SJCRH30 (cell line): ENCODE data around the gene CSAG1. TPM values are rescaled to one million over a fixed set of nuclear protein-coding genes. Genes with fewer than 3 reads are reported as not detected.
"Not testable (repeated sequence)": the region's sequence is repeated elsewhere in the genome, so short reads cannot be mapped to it uniquely, and the experiment has no call there.

Experiments used
- DNase-seq, 2 experiments: peaks; one replicate each; pipeline ENCODE4 v3.0.0-alpha.2; 2015 to 2020
- H3K27ac ChIP-seq: fragments of 250-450 bp; sonication (Bioruptor Pico); 2 replicates; pipeline ENCODE4 v1.5.1; 2020; ENCODE audit warnings: mild to moderate bottlenecking, moderate library complexity
- H3K27me3 ChIP-seq: fragments of 250-450 bp; sonication (Bioruptor Pico); 2 replicates; pipeline ENCODE4 v1.5.1; 2020; ENCODE audit warnings: mild to moderate bottlenecking, moderate library complexity
- H3K36me3 ChIP-seq: fragments of 250-450 bp; sonication (Bioruptor Pico); 2 replicates; pipeline ENCODE4 v1.5.1; 2020; ENCODE audit warnings: mild to moderate bottlenecking, moderate library complexity
- H3K4me1 ChIP-seq: fragments of 250-450 bp; sonication (Bioruptor Pico); 2 replicates; pipeline ENCODE4 v1.5.1; 2020; ENCODE audit warnings: mild to moderate bottlenecking, moderate library complexity
- H3K4me3 ChIP-seq: fragments of 250-450 bp; sonication (Bioruptor Pico); 2 replicates; pipeline ENCODE4 v1.5.1; 2020; ENCODE audit warnings: mild to moderate bottlenecking, moderate library complexity
- H3K9me3 ChIP-seq: fragments of 250-450 bp; sonication (Bioruptor Pico); replicated peaks from 2 replicates; pipeline ENCODE4 v1.5.1; 2020; ENCODE audit warnings: mild to moderate bottlenecking, moderate library complexity
- total RNA-seq: library from RNA; depleted of rRNA; stranded (reverse); fragments of >200 nt; shearing (Covaris generic); gene quantifications from 2 replicates; pipeline ENCODE4 v1.2.3, GENCODE V29; 2014; rRNA removed

The CSAG1 gene
- total RNA-seq, 1 experiment from 2014 or later: 0.63 TPM

GRCh38 chrX:152725409-152725808 lies 8.1 kb downstream of the CSAG1 start:
- H3K27me3 ChIP-seq: no peaks in the 10 kb centered on the region
- H3K4me1 ChIP-seq: no peaks in the 10 kb centered on the region
- no peaks in the 10 kb centered on the region for H3K36me3 ChIP-seq
- H3K4me3 ChIP-seq: no peak overlapping the region
- no peaks in the 10 kb centered on the region for H3K9me3 ChIP-seq
- H3K27ac ChIP-seq: no peak overlapping the region
- DNase-seq: no peak

- not testable (repeated sequence) for H3K27ac ChIP-seq, H3K4me3 ChIP-seq, H3K36me3 ChIP-seq, H3K4me1 ChIP-seq, H3K27me3 ChIP-seq, DNase-seq, H3K9me3 ChIP-seq
Observed at GRCh38 chrX:152713815-152714787, 19.4 kb downstream of the CSAG1 start, which contains the start of gene MAGEA2B. Gene MAGEA2B (plus strand): TSS chrX:152714628. CDS start chrX:152717107, 2,479 bp downstream.

- not testable (repeated sequence) for H3K4me1 ChIP-seq, H3K4me3 ChIP-seq, DNase-seq, H3K27me3 ChIP-seq, H3K36me3 ChIP-seq, H3K9me3 ChIP-seq, H3K27ac ChIP-seq
Observed at GRCh38 chrX:152713195-152713594, 20.3 kb downstream of the CSAG1 start.

GRCh38 chrX:152709173-152709572 lies 24.3 kb downstream of the CSAG1 start, which contains the start of gene CSAG2:
Gene CSAG2 (minus strand): TSS chrX:152709273. CDS start chrX:152709112, 161 bp downstream.
- H3K27me3 ChIP-seq, H3K36me3 ChIP-seq, DNase-seq, H3K4me3 ChIP-seq, H3K4me1 ChIP-seq, H3K27ac ChIP-seq, H3K9me3 ChIP-seq: not testable (repeated sequence)

- H3K27me3 ChIP-seq, DNase-seq, H3K4me1 ChIP-seq, H3K36me3 ChIP-seq, H3K9me3 ChIP-seq, H3K27ac ChIP-seq, H3K4me3 ChIP-seq: not testable (repeated sequence)
Observed at GRCh38 chrX:152706500-152706899, 27.0 kb downstream of the CSAG1 start.

GRCh38 chrX:152700390-152700789 lies 33.1 kb downstream of the CSAG1 start:
- DNase-seq, H3K27me3 ChIP-seq, H3K9me3 ChIP-seq, H3K27ac ChIP-seq, H3K36me3 ChIP-seq, H3K4me3 ChIP-seq, H3K4me1 ChIP-seq: not testable (repeated sequence)

GRCh38 chrX:152697952-152698931 lies 35.3 kb downstream of the CSAG1 start, which contains the start of gene MAGEA3:
Gene MAGEA3 (plus strand): TSS chrX:152698794. CDS start chrX:152700833, 2,039 bp downstream.
- not testable (repeated sequence) for H3K27me3 ChIP-seq, H3K27ac ChIP-seq, H3K9me3 ChIP-seq, H3K4me1 ChIP-seq, H3K36me3 ChIP-seq, DNase-seq, H3K4me3 ChIP-seq

GRCh38 chrX:152681012-152681411 lies 52.5 kb downstream of the CSAG1 start:
- not testable (repeated sequence) for H3K4me3 ChIP-seq, H3K4me1 ChIP-seq, DNase-seq, H3K27ac ChIP-seq, H3K36me3 ChIP-seq, H3K9me3 ChIP-seq, H3K27me3 ChIP-seq

Other genes with a start within 250 kb of the CSAG1 start
- 0.23 and 0.30 TPM in 2 replicates for gene GABRQ, start 95.8 kb downstream of the CSAG1 start, total RNA-seq
- 4.4 and 5.1 TPM in 2 replicates for gene MAGEA3, start 34.9 kb downstream of the CSAG1 start, total RNA-seq
- gene CSAG2, start 24.4 kb downstream of the CSAG1 start, total RNA-seq: not detected in 2 replicates
- 2.2 and 4.7 TPM in 2 replicates for gene MAGEA2B, start 19.1 kb downstream of the CSAG1 start, total RNA-seq
- gene MAGEA12, start within 50 bp of the CSAG1 start, total RNA-seq: 0.66 and 1.6 TPM in 2 replicates
- 0.83 TPM in 1 of 2 replicates, not detected in the other for gene MAGEA2, start 20.1 kb upstream of the CSAG1 start, total RNA-seq
- not detected in 2 replicates for gene CSAG3, start 25.5 kb upstream of the CSAG1 start, total RNA-seq
- gene MAGEA6, start 36.0 kb upstream of the CSAG1 start, total RNA-seq: 3.0 and 4.0 TPM in 2 replicates
- 26.5 and 29.4 TPM in 2 replicates for gene CETN2, start 97.0 kb upstream of the CSAG1 start, total RNA-seq
- 24.7 and 25.2 TPM in 2 replicates for gene NSDHL, start 97.3 kb upstream of the CSAG1 start, total RNA-seq
- gene ZNF185, start 164.3 kb upstream of the CSAG1 start, total RNA-seq: 0.26 and 0.28 TPM in 2 replicates